H9 (cell line): Measurements from ENCODE around the gene PITPNM3. TPM values are rescaled to one million over a fixed set of nuclear protein-coding genes. Genes with fewer than 3 reads are reported as not detected.

Experiments
- DNase-seq: peaks from one replicate; pipeline ENCODE4 v3.0.0-alpha.2; 2017
- H2AFZ ChIP-seq: one replicate; pipeline ENCODE4 v1.6.1; 2013; ENCODE audit warnings: mild to moderate bottlenecking, low read length, control low read depth, moderate library complexity
- H2AK5ac ChIP-seq: 2 replicates; pipeline ENCODE4 v1.6.1; 2013; ENCODE audit warnings: low read length, control low read depth, mixed read lengths; ENCODE audit not compliant: insufficient read length
- H2BK120ac ChIP-seq: one replicate; pipeline ENCODE4 v1.6.1; 2013; ENCODE audit warnings: low read depth, mild to moderate bottlenecking, low read length, control low read depth, inconsistent platforms; ENCODE audit not compliant: poor library complexity, severe bottlenecking
- H2BK12ac ChIP-seq: 2 replicates; pipeline ENCODE4 v1.6.1; 2013; ENCODE audit warnings: low read length, control low read depth, mixed read lengths, low read depth; ENCODE audit not compliant: insufficient read length
- H2BK15ac ChIP-seq: 2 replicates; pipeline ENCODE4 v1.6.1; 2013; ENCODE audit warnings: low read depth, low read length, control low read depth
- H2BK20ac ChIP-seq: one replicate; pipeline ENCODE4 v1.6.1; 2013; ENCODE audit warnings: low read depth, mild to moderate bottlenecking, low read length, control low read depth, inconsistent platforms; ENCODE audit not compliant: poor library complexity, severe bottlenecking
- H2BK5ac ChIP-seq: 2 replicates; pipeline ENCODE4 v1.6.1; 2013; ENCODE audit warnings: low read length, control low read depth, mixed read lengths; ENCODE audit not compliant: insufficient read length
- H3K14ac ChIP-seq: 2 replicates; pipeline ENCODE4 v1.6.1; 2013; ENCODE audit warnings: low read length, control low read depth; ENCODE audit not compliant: insufficient read depth
- H3K18ac ChIP-seq: 2 replicates; pipeline ENCODE4 v1.6.1; 2013; ENCODE audit warnings: low read depth, mild to moderate bottlenecking, mixed read lengths, low read length, control low read depth; ENCODE audit not compliant: insufficient read length
- H3K23ac ChIP-seq: 2 replicates; pipeline ENCODE4 v1.6.1; 2013; ENCODE audit warnings: low read length, control low read depth, mixed read lengths, low read depth; ENCODE audit not compliant: insufficient read length
- H3K23me2 ChIP-seq: 2 replicates; pipeline ENCODE4 v1.6.1; 2013; ENCODE audit warnings: low read depth, mild to moderate bottlenecking, mixed read lengths, low read length, control low read depth; ENCODE audit not compliant: insufficient read length, poor library complexity, severe bottlenecking
- H3K27ac ChIP-seq: 2 replicates; pipeline ENCODE4 v1.5.1; 2013; ENCODE audit warnings: low read length, control low read depth, mixed read lengths, low read depth; ENCODE audit not compliant: insufficient read length
- H3K27me3 ChIP-seq: 2 replicates; pipeline ENCODE4 v1.6.1; 2013; ENCODE audit warnings: low read length, control low read depth, inconsistent platforms; ENCODE audit not compliant: insufficient read depth
- H3K4ac ChIP-seq: 2 replicates; pipeline ENCODE4 v1.6.1; 2013; ENCODE audit warnings: low read depth, mild to moderate bottlenecking, control low read depth, inconsistent platforms, low read length, moderate library complexity
- H3K4me1 ChIP-seq: 2 replicates; pipeline ENCODE4 v1.6.1; 2013; ENCODE audit warnings: low read length, control low read depth, inconsistent platforms; ENCODE audit not compliant: insufficient read depth
- H3K4me2 ChIP-seq: 2 replicates; pipeline ENCODE4 v1.6.1; 2013; ENCODE audit warnings: low read length, control low read depth, mixed read lengths; ENCODE audit not compliant: insufficient read length, insufficient read depth
- H3K56ac ChIP-seq: 2 replicates; pipeline ENCODE4 v1.6.1; 2013; ENCODE audit warnings: low read depth, mild to moderate bottlenecking, mixed read lengths, low read length, control low read depth; ENCODE audit not compliant: insufficient read length
- H3K79me1 ChIP-seq: 2 replicates; pipeline ENCODE4 v1.6.1; 2013; ENCODE audit warnings: low read depth, mild to moderate bottlenecking, moderate library complexity, low read length, control low read depth, inconsistent platforms; ENCODE audit not compliant: insufficient read depth, poor library complexity, severe bottlenecking
- H3K79me2 ChIP-seq: 2 replicates; pipeline ENCODE4 v1.6.1; 2013; ENCODE audit warnings: low read length, control low read depth, inconsistent platforms; ENCODE audit not compliant: insufficient read depth
- H3K9ac ChIP-seq: 2 replicates; pipeline ENCODE4 v1.6.1; 2013; ENCODE audit warnings: low read length, control low read depth, mixed read lengths; ENCODE audit not compliant: insufficient read length; ENCODE audit errors: extremely low read depth
- H3K9me3 ChIP-seq: one replicate; pipeline ENCODE4 v1.6.1; 2013; ENCODE audit warnings: low read depth, low read length, inconsistent platforms; ENCODE audit not compliant: control insufficient read depth
- H3T11ph ChIP-seq: one replicate; pipeline ENCODE4 v1.6.1; 2013; ENCODE audit warnings: mild to moderate bottlenecking, low read length, control low read depth, inconsistent platforms
- H4K20me1 ChIP-seq: one replicate; pipeline ENCODE4 v1.6.1; 2013; ENCODE audit not compliant: control insufficient read depth, insufficient read length, insufficient read depth
- H4K5ac ChIP-seq: 2 replicates; pipeline ENCODE4 v1.6.1; 2013; ENCODE audit warnings: low read depth, mild to moderate bottlenecking, mixed read lengths, low read length, control low read depth; ENCODE audit not compliant: insufficient read length
- H4K8ac ChIP-seq: replicated peaks from 2 replicates; pipeline ENCODE4 v1.6.1; 2013; ENCODE audit warnings: low read length, control low read depth, mixed read lengths, low read depth; ENCODE audit not compliant: insufficient read length
- H4K91ac ChIP-seq: 2 replicates; pipeline ENCODE4 v1.6.1; 2013; ENCODE audit warnings: low read depth, mild to moderate bottlenecking, moderate library complexity, mixed read lengths, low read length, control low read depth; ENCODE audit not compliant: insufficient read length
- H3K27ac Mint-ChIP-seq, 3 experiments: 2 replicates in 2 of 3; 3 replicates in 1 of 3; pipeline ENCODE4 v1.8.0; 2020 to 2021; ENCODE audit warnings: mixed read lengths in 3 of 3, mild to moderate bottlenecking in 1 of 3, moderate library complexity in 1 of 3
- H3K27me3 Mint-ChIP-seq: 2 replicates; pipeline ENCODE4 v1.8.0; 2021; ENCODE audit warnings: low read depth, mild to moderate bottlenecking, moderate library complexity, mixed read lengths
- H3K36me3 Mint-ChIP-seq, 3 experiments: 2 replicates in 2 of 3; 3 replicates in 1 of 3; pipeline ENCODE4 v1.8.0; 2020 to 2021; ENCODE audit warnings: low read depth in 3 of 3, mixed read lengths in 3 of 3; ENCODE audit not compliant: insufficient read depth in 1 of 3
- H3K4me1 Mint-ChIP-seq, 2 experiments: 2 replicates each; pipeline ENCODE4 v1.8.0; 2020; ENCODE audit warnings: mixed read lengths in 2 of 2
- H3K4me3 Mint-ChIP-seq, 2 experiments: 2 replicates in 1 of 2; 3 replicates in 1 of 2; pipeline ENCODE4 v1.8.0; 2020 to 2021; ENCODE audit warnings: mild to moderate bottlenecking in 2 of 2, mixed read lengths in 2 of 2, moderate library complexity in 1 of 2
- H3K9me3 Mint-ChIP-seq, 2 experiments: 2 replicates in 1 of 2; 3 replicates in 1 of 2; pipeline ENCODE4 v1.8.0; 2020; ENCODE audit warnings: mild to moderate bottlenecking in 2 of 2, mixed read lengths in 2 of 2, moderate library complexity in 1 of 2
- WGBS: extraction: QIAGEN DNeasy Blood & Tissue Kit; methylation state at CpG from one replicate; pipeline ENCODE4 v1.1.7; 2013; ENCODE audit warnings: missing lambda C conversion rate, low lambda C conversion rate, mixed read lengths; ENCODE audit not compliant: insufficient read length; ENCODE audit errors: extremely low coverage; 5-methylcytosine and 5-hydroxymethylcytosine counted together
- total RNA-seq: library from RNA; stranded (reverse); gene quantifications from 2 replicates; pipeline ENCODE4 v1.2.1, GENCODE V29; 2021
- TF ChIP-seq, protein P1 (sequence below): fragments of 200-600 bp; sonication (generic); conservative IDR thresholded peaks from 3 replicates; pipeline ENCODE4 v1.8.0; 2021; ENCODE audit warnings: antibody characterized with exemption, mild to moderate bottlenecking

PITPNM3 gene
- total RNA-seq, 1 experiment from 2014 or later: 3.4 TPM

DNA sequence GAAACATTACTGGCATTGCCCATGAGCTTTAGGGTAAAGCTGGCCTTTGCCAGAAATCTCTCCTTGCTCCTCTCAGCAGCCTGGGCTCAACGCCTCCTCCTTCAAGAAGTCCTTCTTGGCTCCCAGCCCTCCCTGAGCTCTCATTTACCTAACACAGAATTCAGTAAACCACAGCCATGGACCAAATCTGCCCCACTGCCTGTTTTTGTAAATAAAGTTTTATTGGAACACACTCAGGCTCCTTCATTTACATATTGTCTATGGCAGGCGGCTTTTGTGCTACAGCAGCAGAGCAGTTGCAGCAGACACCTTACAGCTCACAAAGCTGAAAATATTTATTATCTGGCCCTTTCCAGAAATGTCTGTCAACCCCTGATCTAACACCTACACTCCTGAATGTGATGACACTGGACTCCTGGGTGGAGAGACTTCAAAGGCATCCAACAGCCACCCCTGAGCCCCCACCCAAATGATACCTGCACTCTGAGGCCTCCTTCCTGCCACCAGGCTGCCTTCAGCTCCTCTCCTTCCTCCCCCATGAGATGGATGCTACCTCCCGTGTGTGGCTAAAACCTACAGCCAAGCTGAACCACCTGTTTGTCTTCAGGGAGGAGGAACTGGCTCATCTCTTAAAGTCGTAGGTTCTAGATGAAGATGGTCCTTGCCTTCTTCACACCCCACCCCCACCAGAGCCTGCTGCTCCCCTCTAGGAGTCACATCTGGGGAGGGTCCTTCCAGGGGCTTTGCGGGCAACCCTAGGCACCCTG lies 70.5 kb downstream of the PITPNM3 start:
- Histone ChIP-seq H2AFZ (no peak overlapping the region), H3K4ac (no peak overlapping the region), H3T11ph (no peak overlapping the region), H3K4me1 (peaks cover 5% of the 10 kb centered on the region; the same call in 1 of the 2 replicates), H3K56ac (no peak overlapping the region), H3K27ac (no peak overlapping the region), H3K9me3 (no peaks in the 10 kb centered on the region), H3K23ac (no peak overlapping the region), H2AK5ac (no peak overlapping the region), H4K20me1 (no peaks in the 10 kb centered on the region), H3K23me2 (no peaks in the 10 kb centered on the region), H2BK12ac (no peak overlapping the region), H3K18ac (no peak overlapping the region), H3K9ac (no peak overlapping the region), H2BK15ac (no peak overlapping the region), H3K79me1 (no peaks in the 10 kb centered on the region), H3K79me2 (no peaks in the 10 kb centered on the region), H2BK20ac (no peak overlapping the region), H3K4me2 (no peak overlapping the region), H4K8ac (no peak overlapping the region), H4K5ac (no peak overlapping the region), H3K27me3 (no peaks in the 10 kb centered on the region), H4K91ac (no peak overlapping the region), H2BK120ac (no peak overlapping the region), H2BK5ac (no peak overlapping the region), H3K14ac (no peak overlapping the region)
- Mint-ChIP-seq H3K4me3 (no peak overlapping the region; a peak in 1 of 5 replicates), H3K27ac (peak overlapping the region; percentile 21 to 82 (median 53); a peak in 4 of 7 replicates), H3K27me3 (no peaks in the 10 kb centered on the region; the same call in none of the 2 replicates), H3K4me1 (peaks cover 36 to 52% of the 10 kb centered on the region in 2 experiments), H3K36me3 (peaks cover 0 to 2% (median 0%) of the 10 kb centered on the region in 3 experiments; a peak in 1 of 7 replicates), H3K9me3 (no peaks in the 10 kb centered on the region)
- no peak for DNase-seq
- TF ChIP-seq, protein P1, sequence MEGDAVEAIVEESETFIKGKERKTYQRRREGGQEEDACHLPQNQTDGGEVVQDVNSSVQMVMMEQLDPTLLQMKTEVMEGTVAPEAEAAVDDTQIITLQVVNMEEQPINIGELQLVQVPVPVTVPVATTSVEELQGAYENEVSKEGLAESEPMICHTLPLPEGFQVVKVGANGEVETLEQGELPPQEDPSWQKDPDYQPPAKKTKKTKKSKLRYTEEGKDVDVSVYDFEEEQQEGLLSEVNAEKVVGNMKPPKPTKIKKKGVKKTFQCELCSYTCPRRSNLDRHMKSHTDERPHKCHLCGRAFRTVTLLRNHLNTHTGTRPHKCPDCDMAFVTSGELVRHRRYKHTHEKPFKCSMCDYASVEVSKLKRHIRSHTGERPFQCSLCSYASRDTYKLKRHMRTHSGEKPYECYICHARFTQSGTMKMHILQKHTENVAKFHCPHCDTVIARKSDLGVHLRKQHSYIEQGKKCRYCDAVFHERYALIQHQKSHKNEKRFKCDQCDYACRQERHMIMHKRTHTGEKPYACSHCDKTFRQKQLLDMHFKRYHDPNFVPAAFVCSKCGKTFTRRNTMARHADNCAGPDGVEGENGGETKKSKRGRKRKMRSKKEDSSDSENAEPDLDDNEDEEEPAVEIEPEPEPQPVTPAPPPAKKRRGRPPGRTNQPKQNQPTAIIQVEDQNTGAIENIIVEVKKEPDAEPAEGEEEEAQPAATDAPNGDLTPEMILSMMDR: no peak
- no CpG with 5 or more reads among the region's 5 CpGs for WGBS
